Keratinocyte (primary cell): ENCODE measurements around the gene APOBEC3C.

Source experiments
- CTCF ChIP-seq, 3 experiments: IDR thresholded peaks in 1 of 3; conservative IDR thresholded peaks in 1 of 3; optimal IDR thresholded peaks in 1 of 3; 2 replicates in 2 of 3; 3 replicates in 1 of 3; pipeline versions ENCODE3 to v1.5.1; 2011; ENCODE audit warnings: low read length in 3 of 3, mild to moderate bottlenecking in 3 of 3, moderate library complexity in 2 of 3, control low read depth in 1 of 3, inconsistent platforms in 1 of 3; ENCODE audit not compliant: insufficient read depth in 2 of 3; ENCODE audit errors: extremely low read depth in 1 of 3
- EZH2 ChIP-seq: IDR thresholded peaks from one replicate; pipeline ENCODE4 v1.6.1; 2012; ENCODE audit warnings: inconsistent platforms, mild to moderate bottlenecking, low read length, moderate library complexity

- TF ChIP-seq CTCF (optimal IDR thresholded peaks at IDR 0.05 in 1 of 3, IDR thresholded peaks at IDR 0.05 in 1 of 3, conservative IDR thresholded peaks at IDR 0.05 in 1 of 3; ENCODE audit: extremely low read depth in 1 of 3, insufficient read depth in 2 of 3, low read length in 3 of 3) (no peak), EZH2 (no peak)
These were observed 39.8 kb upstream of the APOBEC3C start for GRCh38 chr22:38974170-38974825.
